A673 (cell line): ENCODE measurements around the gene CCDC88C. TPM values are rescaled to one million over a fixed set of nuclear protein-coding genes. Genes with fewer than 3 reads are reported as not detected.
"Not testable (repeated sequence)": the region's sequence is repeated elsewhere in the genome, so short reads cannot be mapped to it uniquely, and the experiment has no call there.

Experiments used
- BruUV-seq: library from RNA; stranded (reverse); fragments of 400-500 nt; replicated peaks from 2 replicates; lab custom pipeline; 2021; lab: Mats Ljungman, UMichigan
- CTCF ChIA-PET: fragments of 300-600 bp; sonication (Branson Sonifier 250); formaldehyde crosslinking; loops from one replicate; lab custom pipeline; 2022; ENCODE audit warnings: antibody characterized with exemption; lab: Charles Lee
- POLR2A ChIA-PET: fragments of 300-600 bp; sonication (Branson Sonifier 250); formaldehyde crosslinking; loops from one replicate; lab custom pipeline; 2022; ENCODE audit warnings: antibody characterized with exemption; ENCODE audit not compliant: low non-redundant PET; lab: Charles Lee
- DNase-seq: peaks from one replicate; pipeline ENCODE4 v3.0.0-alpha.2; 2015; ENCODE audit warnings: low spot score
- H3K27ac ChIP-seq: fragments of 200-600 bp; sonication (generic); 2 replicates; pipeline ENCODE4 v1.5.1; 2016; ENCODE audit warnings: mixed run types, low read depth, mild to moderate bottlenecking, mixed read lengths, antibody characterized with exemption, low read length; ENCODE audit not compliant: poor library complexity, severe bottlenecking
- H3K27me3 ChIP-seq: fragments of 200-600 bp; sonication (generic); replicated peaks from 2 replicates; pipeline ENCODE4 v1.6.1; 2017; ENCODE audit warnings: mixed run types, low read depth, mild to moderate bottlenecking, mixed read lengths, antibody characterized with exemption, low read length; ENCODE audit not compliant: insufficient read depth, poor library complexity
- H3K36me3 ChIP-seq: fragments of 200-600 bp; sonication (generic); 2 replicates; pipeline ENCODE4 v1.6.1; 2016; ENCODE audit warnings: mixed run types, mild to moderate bottlenecking, mixed read lengths, antibody characterized with exemption, low read length; ENCODE audit not compliant: insufficient read depth, poor library complexity, severe bottlenecking
- H3K4me1 ChIP-seq: fragments of 200-600 bp; sonication (generic); 2 replicates; pipeline ENCODE4 v1.6.1; 2017; ENCODE audit warnings: mixed run types, mild to moderate bottlenecking, mixed read lengths, antibody characterized with exemption, low read length; ENCODE audit not compliant: insufficient read depth, poor library complexity, severe bottlenecking
- H3K4me3 ChIP-seq: fragments of 200-600 bp; sonication (generic); 2 replicates; pipeline ENCODE4 v1.5.1; 2016; ENCODE audit warnings: low read depth, mixed run types, mild to moderate bottlenecking, mixed read lengths, low read length; ENCODE audit not compliant: poor library complexity, severe bottlenecking
- H3K9me3 ChIP-seq: fragments of 200-600 bp; sonication (generic); 2 replicates; pipeline ENCODE4 v1.6.1; 2016; ENCODE audit warnings: mixed run types, low read depth, mild to moderate bottlenecking, mixed read lengths, antibody characterized with exemption, low read length; ENCODE audit not compliant: poor library complexity, severe bottlenecking
- EZH2 ChIP-seq: fragments of 200-600 bp; sonication (generic); IDR thresholded peaks from 2 replicates; pipeline ENCODE4 v1.6.1; 2017; ENCODE audit warnings: borderline replicate concordance, low read depth, mild to moderate bottlenecking, mixed read lengths, antibody characterized with exemption, low read length; ENCODE audit not compliant: poor library complexity, severe bottlenecking
- intact Hi-C: fragments of 100-400 bp; cut with micrococcal nuclease; formaldehyde crosslinking; loops from one replicate; pipeline ENCODE4 v1.10.0; 2022; ENCODE audit not compliant: unreplicated experiment
- total RNA-seq: library from RNA; stranded (reverse); gene quantifications from 2 replicates; pipeline ENCODE4 v1.2.3, GENCODE V29; 2021
- TF ChIP-seq, protein P1 (sequence below): fragments of 300-800, 200-600 bp; sonication (generic); conservative IDR thresholded peaks from 2 replicates; pipeline ENCODE4 v1.5.1; 2017; ENCODE audit warnings: low read depth, mild to moderate bottlenecking, antibody characterized with exemption, low read length, moderate library complexity, mixed read lengths

CCDC88C gene
- total RNA-seq, 1 experiment from 2014 or later = 49.1 TPM

GRCh38 chr14:91425531-91425944, 7.9 kb upstream of the CCDC88C start:
- DNase-seq, H3K4me1 ChIP-seq, H3K36me3 ChIP-seq, POLR2A ChIA-PET, H3K27me3 ChIP-seq, BruUV-seq, CTCF ChIA-PET, H3K4me3 ChIP-seq, H3K9me3 ChIP-seq, H3K27ac ChIP-seq: not testable (repeated sequence)
- intact Hi-C loops = loop anchor here (10.0 kb wide), 1 partner anchor 521 kb away; no protein-coding TSS in a partner anchor

DNA sequence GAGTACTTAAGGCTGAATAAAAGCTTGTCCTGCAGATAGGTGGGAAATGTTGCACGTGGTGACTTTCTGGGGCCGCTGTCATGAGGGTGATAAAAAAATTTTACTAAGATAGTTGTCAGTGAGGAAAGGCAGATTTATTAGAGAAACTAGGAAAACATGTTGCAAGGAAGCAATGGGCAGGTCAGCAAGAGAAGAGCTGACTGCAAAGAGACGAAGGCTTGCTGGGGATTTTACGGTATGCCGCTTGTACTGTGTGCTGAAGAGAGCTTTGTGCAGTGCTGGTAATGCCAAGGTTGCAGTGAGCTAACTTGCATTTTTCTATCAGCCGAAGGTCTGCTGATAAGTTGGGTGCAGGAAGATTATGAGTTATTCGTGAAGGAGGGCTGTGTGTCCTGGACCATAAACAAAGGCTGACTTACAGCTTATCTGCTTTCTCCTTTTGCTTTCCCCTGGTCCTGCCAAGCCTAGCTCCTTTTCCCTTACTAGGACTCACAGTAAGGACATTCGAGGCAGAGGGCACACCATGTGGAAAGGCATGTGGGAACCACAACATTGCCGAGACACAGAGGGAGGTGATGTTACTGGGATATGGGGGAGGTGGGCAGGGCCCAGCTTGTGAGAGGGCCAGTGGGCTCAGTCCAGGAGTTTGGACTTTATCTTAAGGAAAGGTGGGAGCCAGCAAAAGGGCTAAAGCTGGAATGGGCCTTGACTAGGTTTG, 7.4 kb upstream of the CCDC88C start:
- Histone ChIP-seq H3K4me1 (no peaks in the 10 kb centered on the region), H3K9me3 (no peaks in the 10 kb centered on the region), H3K36me3 (no peaks in the 10 kb centered on the region), H3K27ac (no peak overlapping the region), H3K4me3 (no peak overlapping the region), H3K27me3 (no peaks in the 10 kb centered on the region)
- POLR2A ChIA-PET = no interaction called here
- TF ChIP-seq, protein P1, sequence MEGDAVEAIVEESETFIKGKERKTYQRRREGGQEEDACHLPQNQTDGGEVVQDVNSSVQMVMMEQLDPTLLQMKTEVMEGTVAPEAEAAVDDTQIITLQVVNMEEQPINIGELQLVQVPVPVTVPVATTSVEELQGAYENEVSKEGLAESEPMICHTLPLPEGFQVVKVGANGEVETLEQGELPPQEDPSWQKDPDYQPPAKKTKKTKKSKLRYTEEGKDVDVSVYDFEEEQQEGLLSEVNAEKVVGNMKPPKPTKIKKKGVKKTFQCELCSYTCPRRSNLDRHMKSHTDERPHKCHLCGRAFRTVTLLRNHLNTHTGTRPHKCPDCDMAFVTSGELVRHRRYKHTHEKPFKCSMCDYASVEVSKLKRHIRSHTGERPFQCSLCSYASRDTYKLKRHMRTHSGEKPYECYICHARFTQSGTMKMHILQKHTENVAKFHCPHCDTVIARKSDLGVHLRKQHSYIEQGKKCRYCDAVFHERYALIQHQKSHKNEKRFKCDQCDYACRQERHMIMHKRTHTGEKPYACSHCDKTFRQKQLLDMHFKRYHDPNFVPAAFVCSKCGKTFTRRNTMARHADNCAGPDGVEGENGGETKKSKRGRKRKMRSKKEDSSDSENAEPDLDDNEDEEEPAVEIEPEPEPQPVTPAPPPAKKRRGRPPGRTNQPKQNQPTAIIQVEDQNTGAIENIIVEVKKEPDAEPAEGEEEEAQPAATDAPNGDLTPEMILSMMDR = no peak
- TF ChIP-seq EZH2 = no peak
- CTCF ChIA-PET = no interaction called here
- no peak for DNase-seq
- intact Hi-C loops = loop anchor here (10.0 kb wide), 1 partner anchor 520 kb away; no protein-coding TSS in a partner anchor
- no TSS peak for BruUV-seq

- intact Hi-C loops = loop anchor here (10.0 kb wide), 1 partner anchor 516 kb away; no protein-coding TSS in a partner anchor
Observed at GRCh38 chr14:91420686-91421085, 3.1 kb upstream of the CCDC88C start.

More at GRCh38 chr14:91420686-91421085, 3.1 kb upstream of the CCDC88C start:
- no peak for TF ChIP-seq EZH2
- TF ChIP-seq, protein P1 = no peak
- Histone ChIP-seq H3K4me1 (peaks cover 5% of the 10 kb centered on the region), H3K4me3 (no peak overlapping the region), H3K27me3 (no peaks in the 10 kb centered on the region), H3K9me3 (no peaks in the 10 kb centered on the region), H3K36me3 (no peaks in the 10 kb centered on the region), H3K27ac (no peak overlapping the region)
- POLR2A ChIA-PET = no interaction called here
- DNase-seq = no peak
- no TSS peak for BruUV-seq
- CTCF ChIA-PET = interaction anchor here (1.0 kb wide), 1 partner anchor 97 kb away, joined by 6 read pairs; no protein-coding TSS in a partner anchor
